DMS53 treated with DMSO at 0.1 percent for 48 hours (cell line): ENCODE results near the gene SLX1A.
"Not testable (repeated sequence)": the region's sequence is repeated elsewhere in the genome, so short reads cannot be mapped to it uniquely, and the experiment has no call there.

Experiments
- DNase-seq: peaks from one replicate; lab custom pipeline; 2025; ENCODE audit not compliant: unreplicated experiment; lab: John Stamatoyannopoulos, UW

SLX1A gene

DNA sequence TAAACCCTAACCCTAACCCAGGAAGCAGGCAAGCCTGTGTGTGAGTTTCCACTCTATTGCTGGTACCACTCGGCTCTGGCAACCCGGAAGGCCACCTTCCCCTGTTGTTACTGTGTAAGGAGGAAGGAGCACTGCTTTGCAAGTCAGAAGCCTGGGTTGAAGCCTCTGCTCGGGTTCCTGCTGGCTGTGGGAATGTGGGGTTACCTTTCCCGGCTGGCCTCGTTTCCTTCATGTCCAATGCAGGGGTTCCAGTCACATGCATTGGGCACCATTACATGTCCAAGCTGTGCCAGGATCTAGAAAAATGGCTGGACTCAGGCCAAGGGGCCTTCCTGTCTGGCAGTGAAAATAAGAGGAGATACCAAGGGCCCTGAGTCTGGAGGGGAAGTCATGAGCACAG lies 23.4 kb downstream of the SLX1A start:
- DNase-seq = not testable (repeated sequence)
